Lower leg skin (tissue), 3 donors: ENCODE results near the gene POLR2I.

Experiments
- CTCF ChIP-seq, 3 donors: fragments of 450-650 bp; IDR thresholded peaks; one replicate each; pipeline ENCODE4 v1.5.1; 2016; ENCODE audit warnings: antibody characterized with exemption in 3 of 3, mild to moderate bottlenecking in 3 of 3, moderate library complexity in 2 of 3
- POLR2A ChIP-seq, 2 donors: fragments of 450-650 bp; IDR thresholded peaks; one replicate each; pipeline ENCODE4 v1.6.1; 2016 to 2017; ENCODE audit warnings: antibody characterized with exemption in 2 of 2, mild to moderate bottlenecking in 1 of 2, moderate library complexity in 1 of 2

DNA sequence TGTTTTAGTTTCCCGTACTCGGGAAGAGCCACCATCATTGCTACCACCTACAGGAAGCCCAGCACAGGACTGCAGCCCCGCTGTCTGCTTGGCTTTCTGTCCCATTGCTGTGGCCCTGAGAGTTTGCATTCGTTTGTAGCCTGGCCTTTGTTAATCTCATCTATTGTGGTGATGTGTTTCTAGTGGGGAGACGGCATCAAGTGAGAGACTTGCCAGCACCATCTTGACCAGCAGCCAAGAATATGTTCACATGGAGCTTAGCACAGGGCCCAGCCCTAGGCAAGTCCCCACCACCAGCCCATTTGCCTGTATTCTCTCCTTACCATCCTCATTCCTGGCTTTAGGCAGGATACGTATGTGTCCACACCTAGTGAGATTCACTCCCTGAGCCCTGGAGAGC is 21.0 kb downstream of the POLR2I start:
- TF ChIP-seq CTCF (IDR thresholded peaks at IDR 0.05) (no peak), POLR2A (IDR thresholded peaks at IDR 0.05) (no peak)
